ENCODE results near the gene RTN4RL2.

The RTN4RL2 gene

GRCh38 chr11:57434640-57435546 lies 25.4 kb upstream of the RTN4RL2 start:
- H3K9me2 ChIP-seq (ENCODE audit: low read depth, low read length) = no peaks in the 10 kb centered on the region
- H3K4me2 ChIP-seq (ENCODE audit: low read length) = no peak overlapping the region
- TF ChIP-seq CTCF (IDR thresholded peaks at IDR 0.05; ENCODE audit: low read length) = no peak
- TF ChIP-seq EZH2 (IDR thresholded peaks at IDR 0.05; ENCODE audit: borderline replicate concordance, low read length) = no peak
- H2AFZ ChIP-seq (ENCODE audit: low read length) = no peak overlapping the region
- no peaks in the 10 kb centered on the region for H3K4me1 ChIP-seq (ENCODE audit: insufficient read depth, low read length, severe bottlenecking)
- no peaks in the 10 kb centered on the region for H4K20me1 ChIP-seq (ENCODE audit: insufficient read depth, low read length)
- no peaks in the 10 kb centered on the region for H3F3A ChIP-seq (ENCODE audit: insufficient read depth, low read length)
- H3K27ac ChIP-seq (ENCODE audit: low read depth, low read length, poor library complexity, severe bottlenecking) = no peak overlapping the region
- H3K9me3 ChIP-seq (ENCODE audit: low read length) = no peaks in the 10 kb centered on the region
- no peaks in the 10 kb centered on the region; the same call in 1 of the 2 replicates for H3K27me3 ChIP-seq (ENCODE audit: insufficient read depth, low read length)
- no peaks in the 10 kb centered on the region for H3K36me3 ChIP-seq (ENCODE audit: insufficient read depth, low read length)
- H3K79me2 ChIP-seq (ENCODE audit: insufficient read depth, low read length) = no peaks in the 10 kb centered on the region
- no peak overlapping the region for H3K4me3 ChIP-seq (ENCODE audit: low read depth, low read length, poor library complexity, severe bottlenecking)
- no peak overlapping the region for H3K9ac ChIP-seq (ENCODE audit: low read length)

- no peaks in the 10 kb centered on the region for H4K20me1 ChIP-seq (ENCODE audit: insufficient read depth, low read length)
- TF ChIP-seq EZH2 (IDR thresholded peaks at IDR 0.05; ENCODE audit: borderline replicate concordance, low read length) = no peak
- no peak for TF ChIP-seq CTCF (IDR thresholded peaks at IDR 0.05; ENCODE audit: low read length)
- H3K4me2 ChIP-seq (ENCODE audit: low read length) = no peak overlapping the region
- H3F3A ChIP-seq (ENCODE audit: insufficient read depth, low read length) = no peaks in the 10 kb centered on the region
- H3K79me2 ChIP-seq (ENCODE audit: insufficient read depth, low read length) = no peaks in the 10 kb centered on the region
- H3K27me3 ChIP-seq (ENCODE audit: insufficient read depth, low read length) = no peaks in the 10 kb centered on the region; the same call in 1 of the 2 replicates
- H3K9ac ChIP-seq (ENCODE audit: low read length) = no peak overlapping the region
- H3K4me3 ChIP-seq (ENCODE audit: low read depth, low read length, poor library complexity, severe bottlenecking) = no peak overlapping the region
- no peak overlapping the region for H3K27ac ChIP-seq (ENCODE audit: low read depth, low read length, poor library complexity, severe bottlenecking)
- no peak overlapping the region for H2AFZ ChIP-seq (ENCODE audit: low read length)
- H3K9me2 ChIP-seq (ENCODE audit: low read depth, low read length) = no peaks in the 10 kb centered on the region
- H3K9me3 ChIP-seq (ENCODE audit: low read length) = no peaks in the 10 kb centered on the region
- no peaks in the 10 kb centered on the region for H3K36me3 ChIP-seq (ENCODE audit: insufficient read depth, low read length)
- H3K4me1 ChIP-seq (ENCODE audit: insufficient read depth, low read length, severe bottlenecking) = no peaks in the 10 kb centered on the region
Measured at GRCh38 chr11:57436031-57436430, 24.3 kb upstream of the RTN4RL2 start.

GRCh38 chr11:57438345-57439285 lies 21.7 kb upstream of the RTN4RL2 start:
- Histone ChIP-seq H3K9ac (ENCODE audit: low read length) (no peak overlapping the region), H3K9me2 (ENCODE audit: low read depth, low read length) (no peaks in the 10 kb centered on the region), H3K27me3 (ENCODE audit: insufficient read depth, low read length) (no peaks in the 10 kb centered on the region; the same call in 1 of the 2 replicates), H3K27ac (ENCODE audit: low read depth, low read length, poor library complexity, severe bottlenecking) (no peak overlapping the region), H4K20me1 (ENCODE audit: insufficient read depth, low read length) (no peaks in the 10 kb centered on the region), H3K4me1 (ENCODE audit: insufficient read depth, low read length, severe bottlenecking) (no peaks in the 10 kb centered on the region), H3F3A (ENCODE audit: insufficient read depth, low read length) (no peaks in the 10 kb centered on the region), H3K9me3 (ENCODE audit: low read length) (no peaks in the 10 kb centered on the region), H3K79me2 (ENCODE audit: insufficient read depth, low read length) (no peaks in the 10 kb centered on the region), H3K4me2 (ENCODE audit: low read length) (no peak overlapping the region), H3K36me3 (ENCODE audit: insufficient read depth, low read length) (no peaks in the 10 kb centered on the region), H2AFZ (ENCODE audit: low read length) (no peak overlapping the region), H3K4me3 (ENCODE audit: low read depth, low read length, poor library complexity, severe bottlenecking) (no peak overlapping the region)
- TF ChIP-seq CTCF (IDR thresholded peaks at IDR 0.05; ENCODE audit: low read length) = no peak
- TF ChIP-seq EZH2 (IDR thresholded peaks at IDR 0.05; ENCODE audit: borderline replicate concordance, low read length) = no peak
